Measurements from ENCODE around the gene ZNF616. TPM values are rescaled to one million over a fixed set of nuclear protein-coding genes. Genes with fewer than 3 reads are reported as not detected.

ZNF616 gene
- total RNA-seq: 12.8 and 18.3 TPM in 2 replicates

DNA sequence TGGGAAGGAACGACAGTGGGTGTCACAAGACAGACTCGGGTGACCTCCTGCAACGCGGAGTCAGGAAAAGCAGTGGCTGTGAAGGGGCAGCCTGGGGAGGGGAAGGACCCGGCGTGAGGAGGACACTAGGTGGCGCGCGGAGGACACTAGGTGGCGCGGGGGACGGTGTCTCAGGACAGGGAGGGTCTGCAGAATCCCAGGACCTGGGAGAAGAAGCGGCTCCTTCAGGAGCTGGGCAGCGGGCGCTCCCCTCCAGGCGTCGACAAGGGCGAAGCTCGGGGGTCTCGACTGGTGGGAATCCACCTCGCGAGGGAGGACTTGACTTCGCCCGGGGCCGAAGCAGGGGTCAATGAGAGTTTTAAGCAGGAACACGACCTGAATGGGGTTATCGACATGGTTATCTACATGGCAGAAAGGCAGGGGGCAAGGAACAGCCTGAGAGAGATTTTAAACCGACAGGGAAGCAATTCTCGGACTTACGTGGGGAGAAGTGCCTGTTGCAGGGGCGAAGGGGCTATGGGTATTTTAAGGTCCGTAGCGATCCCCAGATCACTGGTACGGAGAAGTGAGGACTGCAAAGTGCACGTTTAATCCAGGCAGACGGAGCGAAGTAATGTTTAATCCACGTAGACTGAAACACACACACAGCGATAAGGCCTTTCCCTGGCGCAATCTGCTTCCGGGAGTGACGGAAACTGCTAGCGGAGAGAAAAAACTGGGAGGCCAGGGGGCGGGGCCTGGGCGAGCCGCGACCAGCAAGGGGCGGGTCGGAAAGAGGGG, at the start of gene ZNF616:
ZNF616 (minus strand) TSS at position 687 of the 780 bp plus-strand sequence. CDS start 9,426 bp downstream, outside the sequence.

DNA sequence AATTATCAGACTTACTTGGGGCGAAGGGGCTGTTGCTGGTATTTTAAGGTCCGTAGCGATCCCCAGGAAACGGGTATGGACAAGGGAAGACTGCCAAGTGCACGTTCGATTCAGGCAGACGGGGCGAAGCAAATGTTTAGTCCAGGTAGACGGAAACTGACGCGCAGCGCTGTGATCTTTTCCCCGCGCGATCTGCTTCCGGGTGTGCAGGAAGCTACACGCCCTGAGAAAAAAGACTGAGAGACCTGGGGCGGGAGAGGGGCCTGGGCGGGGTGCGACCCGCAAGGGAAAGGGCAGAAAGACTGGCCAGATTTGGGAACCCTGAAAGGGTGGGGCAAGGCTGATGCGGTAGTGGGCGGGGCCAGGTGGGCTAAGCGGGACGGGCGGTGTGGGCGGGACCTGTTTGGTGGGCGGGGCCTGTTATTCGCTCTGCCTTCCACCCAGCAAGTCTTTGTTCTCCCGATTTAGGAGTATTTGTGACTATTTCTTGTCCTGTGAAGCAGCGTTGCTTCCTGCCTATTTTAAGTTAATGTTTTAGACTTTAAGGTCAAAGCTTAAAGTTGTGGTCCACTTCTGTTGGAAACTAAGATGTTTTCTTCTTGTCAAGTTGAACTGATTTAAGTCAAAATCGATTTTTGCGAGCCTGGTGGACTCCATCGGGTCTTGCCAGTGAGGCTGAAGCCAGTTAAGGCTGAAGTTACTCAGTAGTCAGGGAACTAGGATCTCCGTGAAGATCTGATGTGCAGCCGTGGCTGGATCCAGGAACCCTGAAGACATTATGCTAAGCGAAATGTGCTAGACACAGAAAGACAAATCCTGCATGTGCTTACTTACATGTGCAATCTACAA, 31.8 kb upstream of the ZNF616 start, which contains the start of gene ZNF836:
ZNF836 (minus strand) TSS at position 301 of the 849 bp plus-strand sequence. CDS start 3,549 bp downstream, outside the sequence.

GRCh38 chr19:52095172-52096014, 44.3 kb downstream of the ZNF616 start, which contains the start of gene ZNF841:
Gene ZNF841, minus strand, starts transcription at chr19:52095765. Its CDS starts 10,964 bp downstream, at chr19:52084801.

Other genes starting within 250 kb of the ZNF616 start
- gene ZNF649, start 234.9 kb downstream of the ZNF616 start, total RNA-seq: 6.5 and 7.3 TPM in 2 replicates
- 4.2 and 8.7 TPM in 2 replicates for gene ZNF613, start 212.5 kb downstream of the ZNF616 start, total RNA-seq
- gene ZNF350, start 153.1 kb downstream of the ZNF616 start, total RNA-seq: 8.2 and 14.1 TPM in 2 replicates
- gene ZNF615, start 131.7 kb downstream of the ZNF616 start, total RNA-seq: 11.5 and 20.0 TPM in 2 replicates
- 10.7 and 12.7 TPM in 2 replicates for gene ZNF614, start 111.6 kb downstream of the ZNF616 start, total RNA-seq
- gene ZNF432, start 91.1 kb downstream of the ZNF616 start, total RNA-seq: 8.8 and 14.7 TPM in 2 replicates
- 21.5 and 43.4 TPM in 2 replicates for gene ZNF841, start 44.2 kb downstream of the ZNF616 start, total RNA-seq
- gene ZNF836, start 31.7 kb upstream of the ZNF616 start, total RNA-seq: 3.1 and 7.6 TPM in 2 replicates
- 146 and 178 TPM in 2 replicates for gene PPP2R1A, start 50.1 kb upstream of the ZNF616 start, total RNA-seq
- 9.6 and 14.7 TPM in 2 replicates for gene ZNF766, start 129.6 kb upstream of the ZNF616 start, total RNA-seq
- 4.2 and 5.0 TPM in 2 replicates for gene ZNF480, start 157.2 kb upstream of the ZNF616 start, total RNA-seq
- gene ZNF610, start 196.3 kb upstream of the ZNF616 start, total RNA-seq: 2.5 and 4.8 TPM in 2 replicates
- gene ZNF880, start 230.0 kb upstream of the ZNF616 start, total RNA-seq: 28.8 and 31.0 TPM in 2 replicates

Measured in regular cardiac myocyte (primary cell).